ENCODE results near the gene KCTD11. TPM values are rescaled to one million over a fixed set of nuclear protein-coding genes. Genes with fewer than 3 reads are reported as not detected.
A peak's percentile ranks its signal among the peaks of the same experiment; 100 is the strongest.

The KCTD11 gene
- total RNA-seq, result 8.0 and 8.5 TPM in 2 replicates

DNA sequence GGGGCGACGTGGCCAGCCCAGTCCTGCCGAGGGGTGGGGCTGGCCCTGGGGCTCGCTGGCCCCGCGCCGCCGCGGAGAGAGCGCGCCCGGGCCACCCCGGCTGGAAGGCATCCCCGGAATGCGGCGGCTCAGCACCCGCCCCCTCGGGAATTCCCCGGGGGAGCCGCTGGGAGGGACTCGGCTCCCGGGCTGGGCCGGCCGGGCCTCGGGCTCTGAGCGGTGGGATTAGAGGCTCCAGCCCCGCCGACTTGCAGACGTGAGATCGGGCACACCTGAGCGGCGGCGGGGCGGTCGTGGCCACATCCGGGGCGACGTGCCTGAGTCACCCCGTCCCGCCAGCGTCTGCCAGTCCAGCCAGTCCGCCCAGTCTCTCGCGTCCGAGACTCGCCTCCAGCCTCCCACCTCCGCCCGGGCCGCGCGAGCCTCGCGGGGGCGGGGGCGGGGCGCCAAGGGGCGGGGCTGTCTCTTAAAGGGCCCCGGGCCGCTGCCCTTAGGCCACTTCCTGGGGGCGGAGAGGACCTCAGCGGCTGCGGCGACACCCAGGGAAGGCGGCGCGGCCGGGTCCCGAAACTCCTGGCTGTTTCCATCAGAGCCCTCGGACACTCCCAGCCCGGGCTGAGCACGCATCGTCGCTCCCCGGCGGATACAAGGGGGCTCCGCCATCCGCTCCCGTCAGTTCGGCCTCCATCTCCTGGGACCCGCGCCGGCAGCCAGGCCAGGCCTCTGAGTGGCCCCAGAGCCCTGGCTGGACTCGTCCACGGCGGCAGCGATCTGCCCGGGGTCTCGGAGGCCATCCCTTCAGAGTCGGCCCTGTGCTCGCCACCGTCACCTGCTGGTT is at the start of gene KCTD11:
TSS of gene KCTD11 (plus strand) at position 498 of the 838 bp plus-strand sequence.
- Mint-ChIP-seq H3K27ac (peak within 1 kb of the TSS; percentile 87), H3K4me3 (ENCODE audit: low read depth) (peak within 1 kb of the TSS; percentile 90), H3K4me1 (ENCODE audit: low read depth) (peaks cover 32% of the 10 kb centered on the region), H3K27me3 (ENCODE audit: low read depth) (no peaks in the 10 kb centered on the region), H3K36me3 (ENCODE audit: low read depth) (peaks cover 50% of the 10 kb centered on the region), H3K9me3 (no peaks in the 10 kb centered on the region)
- peak; percentile 74 for DNase-seq (ENCODE audit: low spot score)
- intact Hi-C loops (cut with micrococcal nuclease), result loop anchor here (2.0 to 5.0 kb wide), 4 partner anchors 15 to 335 kb away; partner anchors contain the start of genes ACAP1, PLSCR3, TP53 and WRAP53

DNA sequence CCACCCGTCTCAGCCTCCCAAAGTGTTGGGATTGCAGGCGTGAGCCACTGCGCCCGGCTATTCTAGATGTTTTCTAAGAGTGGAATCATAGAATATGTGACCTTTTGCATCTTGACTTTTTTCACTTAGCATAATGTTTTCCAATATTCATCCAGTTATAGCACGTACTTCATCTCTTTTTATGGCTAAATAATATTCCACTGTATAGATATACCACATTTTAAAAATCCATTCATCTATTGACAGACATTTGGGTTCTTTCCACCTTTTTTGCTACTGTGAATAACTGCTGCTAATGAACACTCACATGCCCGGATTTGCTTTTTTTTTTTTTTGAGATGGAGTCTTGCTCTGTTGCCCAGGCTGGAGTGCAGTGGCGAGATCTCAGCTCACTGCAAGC is 47.8 kb upstream of the KCTD11 start:
- peak overlapping the region; percentile 13 for H3K4me3 Mint-ChIP-seq (ENCODE audit: low read depth)

DNA sequence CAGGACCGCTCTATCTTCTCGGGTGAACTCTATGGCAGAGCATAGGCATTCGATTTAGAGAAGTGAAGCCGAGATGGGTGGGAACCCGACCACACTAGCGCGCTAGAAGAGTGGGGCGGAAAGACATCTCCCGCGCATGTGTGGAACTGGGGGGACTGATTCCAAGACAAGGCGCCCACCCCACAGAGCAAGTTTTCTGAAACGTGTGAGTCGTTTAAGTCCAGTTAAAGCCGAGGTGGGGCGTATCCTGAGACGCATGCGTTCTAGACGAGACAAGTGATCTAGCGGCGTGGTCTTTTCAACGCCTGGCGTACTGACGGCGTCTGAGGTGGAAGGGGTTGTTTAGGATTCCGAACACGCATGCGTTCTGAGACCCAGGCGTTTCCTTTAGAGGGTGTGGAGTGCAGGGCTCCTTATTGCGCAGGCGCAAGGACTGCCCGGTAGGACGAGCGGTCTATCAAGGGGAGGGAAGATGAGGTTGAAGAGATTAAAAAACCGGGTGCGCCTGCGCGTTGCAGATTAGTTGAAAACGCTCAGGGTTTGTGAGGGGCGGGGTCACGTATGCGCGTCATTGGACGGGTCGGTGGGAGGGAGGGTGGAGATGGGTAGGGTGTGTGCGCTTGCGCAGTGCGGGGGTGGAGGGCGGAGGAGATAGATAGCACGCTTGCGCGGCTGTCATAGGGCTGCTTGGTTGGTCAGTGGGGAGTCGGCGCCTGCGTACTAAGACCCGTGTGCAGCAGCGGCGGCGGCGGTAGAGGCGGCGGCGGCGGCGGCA is 44.9 kb upstream of the KCTD11 start, which contains the start of gene EIF5A:
TSS of gene EIF5A (plus strand) at position 718 of the 775 bp plus-strand sequence. CDS start 2,008 bp downstream, outside the sequence.
- Mint-ChIP-seq H3K4me1 (ENCODE audit: low read depth) (peaks cover 32% of the 10 kb centered on the region), H3K4me3 (ENCODE audit: low read depth) (peak within 1 kb of the TSS; percentile 94), H3K36me3 (ENCODE audit: low read depth) (peaks cover 36% of the 10 kb centered on the region), H3K27ac (peak within 1 kb of the TSS; percentile 97), H3K27me3 (ENCODE audit: low read depth) (peaks cover under 1% of the 10 kb centered on the region), H3K9me3 (no peaks in the 10 kb centered on the region)
- intact Hi-C loops (cut with micrococcal nuclease), result loop anchor here (1.0 to 5.0 kb wide), 8 partner anchors 13 to 380 kb away; partner anchors contain the start of genes ELP5, FGF11, GABARAP and NEURL4
- peak; percentile 99 for DNase-seq (ENCODE audit: low spot score)

More for the DNA sequence above, 47.8 kb upstream of the KCTD11 start:
- Mint-ChIP-seq H3K27me3 (ENCODE audit: low read depth) (peaks cover 10% of the 10 kb centered on the region), H3K9me3 (no peaks in the 10 kb centered on the region), H3K36me3 (ENCODE audit: low read depth) (peaks cover 8% of the 10 kb centered on the region), H3K4me1 (ENCODE audit: low read depth) (peaks cover 9% of the 10 kb centered on the region), H3K27ac (peak overlapping the region; percentile 28)
- no peak for DNase-seq (ENCODE audit: low spot score)
- intact Hi-C loops (cut with micrococcal nuclease), result no loop called here

DNA sequence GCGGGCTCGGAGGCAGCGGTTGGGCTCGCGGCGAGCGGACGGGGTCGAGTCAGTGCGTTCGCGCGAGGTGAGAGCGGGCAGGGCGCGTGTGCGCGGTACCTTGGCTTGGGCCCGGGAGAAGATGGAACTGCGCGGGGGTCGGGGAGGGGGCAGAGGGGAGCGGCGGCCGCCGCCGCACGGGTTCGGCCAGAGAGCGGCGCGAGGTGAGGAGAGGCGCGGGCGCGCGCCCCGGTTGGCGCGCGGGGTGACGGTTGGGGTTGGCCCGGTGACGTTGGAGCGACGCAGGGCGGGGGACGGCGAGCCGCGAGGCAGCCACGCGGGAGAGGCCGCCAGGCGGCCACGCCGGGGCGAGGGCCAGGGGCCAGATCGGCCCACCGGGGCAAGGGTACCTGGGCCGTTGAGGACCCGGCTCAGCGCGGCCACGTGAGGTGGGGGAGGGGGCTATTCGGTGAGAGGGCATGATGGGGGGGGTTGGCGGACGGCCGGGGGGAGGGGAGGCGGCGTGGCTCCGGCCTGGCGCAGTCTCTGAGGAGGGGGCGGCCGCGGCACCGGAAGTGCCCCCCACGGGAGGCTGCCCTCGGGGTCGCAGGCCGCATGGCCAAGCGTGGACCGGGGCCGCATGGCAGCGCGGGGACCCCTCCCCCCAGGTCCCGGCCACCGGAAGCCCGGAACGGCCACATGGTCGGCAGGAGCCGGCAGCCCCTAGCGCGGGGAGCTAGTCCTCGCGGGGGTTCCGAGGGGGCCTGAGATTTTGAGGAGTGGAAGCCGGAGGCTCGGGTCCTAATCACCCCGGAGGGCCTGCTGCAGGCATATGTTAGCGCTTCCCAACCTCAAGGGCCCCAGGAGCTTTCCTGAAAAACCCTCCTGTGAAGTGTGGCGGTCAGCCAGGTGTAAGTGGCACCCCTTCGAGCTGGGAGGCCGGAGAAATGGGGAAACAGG is 44.0 kb upstream of the KCTD11 start:
- no peaks in the 10 kb centered on the region for H3K27me3 Mint-ChIP-seq (ENCODE audit: low read depth)
- peaks cover 38% of the 10 kb centered on the region for H3K4me1 Mint-ChIP-seq (ENCODE audit: low read depth)
- peak overlapping the region; percentile 97 for H3K27ac Mint-ChIP-seq
- DNase-seq (ENCODE audit: low spot score), result peak; percentile 47
- intact Hi-C loops (cut with micrococcal nuclease), result loop anchor here (1.0 to 5.0 kb wide), 9 partner anchors 14 to 379 kb away; partner anchors contain the start of genes ELP5, FGF11, GABARAP and NEURL4
- H3K4me3 Mint-ChIP-seq (ENCODE audit: low read depth), result peak overlapping the region; percentile 94
- H3K9me3 Mint-ChIP-seq, result no peaks in the 10 kb centered on the region
- peaks cover 45% of the 10 kb centered on the region for H3K36me3 Mint-ChIP-seq (ENCODE audit: low read depth)

DNA sequence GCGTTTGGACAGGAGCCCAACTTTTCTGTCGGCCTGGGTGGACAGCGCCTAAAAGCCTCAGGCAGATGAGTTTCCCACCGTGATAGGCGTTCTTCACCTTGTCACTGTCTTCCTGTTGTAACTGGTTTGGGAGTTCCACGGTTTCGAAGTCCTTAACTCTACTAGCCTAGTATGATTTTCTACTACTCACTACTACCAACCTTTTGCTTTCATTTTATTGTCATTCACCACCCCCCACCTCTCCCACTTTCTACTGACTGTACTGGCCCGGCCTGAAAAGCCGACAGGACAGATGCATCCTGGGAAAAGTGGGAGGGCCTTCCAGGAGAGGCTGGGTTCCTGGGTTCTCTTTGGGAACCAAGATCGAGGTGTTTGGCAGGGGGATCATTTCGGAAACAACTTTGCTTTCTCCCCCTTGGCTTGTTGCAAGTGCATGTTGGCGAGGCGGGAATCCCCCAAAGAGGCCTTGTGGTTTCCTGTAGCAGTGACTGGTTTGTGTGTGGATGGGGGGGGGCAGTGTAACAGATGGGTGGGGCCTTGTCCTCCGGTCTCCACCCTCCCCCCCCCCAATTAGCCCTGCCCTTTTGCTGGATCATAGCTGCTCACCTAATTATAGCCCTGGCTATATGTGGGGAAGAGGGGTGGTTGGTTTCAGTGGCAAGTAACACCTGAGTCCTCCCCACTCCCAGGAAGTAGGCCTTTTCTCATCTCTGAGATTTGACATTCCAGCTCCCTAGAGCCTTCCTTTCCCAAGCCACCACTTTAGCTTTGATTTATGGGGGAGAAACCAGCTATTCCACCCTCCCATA is 43.1 kb upstream of the KCTD11 start:
- Mint-ChIP-seq H3K36me3 (ENCODE audit: low read depth) (peaks cover 54% of the 10 kb centered on the region), H3K4me3 (ENCODE audit: low read depth) (peak overlapping the region; percentile 94), H3K4me1 (ENCODE audit: low read depth) (peaks cover 46% of the 10 kb centered on the region), H3K9me3 (no peaks in the 10 kb centered on the region), H3K27ac (peak overlapping the region; percentile 95), H3K27me3 (ENCODE audit: low read depth) (no peaks in the 10 kb centered on the region)
- intact Hi-C loops (cut with micrococcal nuclease), result loop anchor here (1.0 to 5.0 kb wide), 3 partner anchors 128 to 263 kb away; partner anchors contain the start of genes FGF11, POLR2A and TMEM102
- DNase-seq (ENCODE audit: low spot score), result peak; percentile 80

DNA sequence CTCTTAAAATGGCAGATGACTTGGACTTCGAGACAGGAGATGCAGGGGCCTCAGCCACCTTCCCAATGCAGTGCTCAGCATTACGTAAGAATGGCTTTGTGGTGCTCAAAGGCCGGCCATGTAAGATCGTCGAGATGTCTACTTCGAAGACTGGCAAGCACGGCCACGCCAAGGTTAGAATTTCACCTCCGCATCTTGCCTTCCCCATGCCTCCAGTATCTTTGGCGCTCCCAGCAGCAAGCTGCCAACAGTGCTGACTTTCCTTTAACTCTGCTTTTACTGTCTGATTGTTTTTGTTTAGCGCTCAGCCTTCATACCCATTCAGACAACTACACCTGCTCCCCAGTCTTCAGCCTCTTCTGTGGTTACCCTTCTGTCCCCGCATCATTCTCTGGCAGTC is 42.3 kb upstream of the KCTD11 start:
- no peak for DNase-seq (ENCODE audit: low spot score)
- H3K4me1 Mint-ChIP-seq (ENCODE audit: low read depth), result peaks cover 53% of the 10 kb centered on the region
- H3K36me3 Mint-ChIP-seq (ENCODE audit: low read depth), result peaks cover 61% of the 10 kb centered on the region
- intact Hi-C loops (cut with micrococcal nuclease), result loop anchor here (5.0 kb wide), 2 partner anchors 128 to 263 kb away; partner anchors contain the start of genes FGF11 and TMEM102
- no peaks in the 10 kb centered on the region for H3K27me3 Mint-ChIP-seq (ENCODE audit: low read depth)
- peak overlapping the region; percentile 94 for H3K4me3 Mint-ChIP-seq (ENCODE audit: low read depth)
- H3K27ac Mint-ChIP-seq, result peak overlapping the region; percentile 95
- H3K9me3 Mint-ChIP-seq, result no peaks in the 10 kb centered on the region

DNA sequence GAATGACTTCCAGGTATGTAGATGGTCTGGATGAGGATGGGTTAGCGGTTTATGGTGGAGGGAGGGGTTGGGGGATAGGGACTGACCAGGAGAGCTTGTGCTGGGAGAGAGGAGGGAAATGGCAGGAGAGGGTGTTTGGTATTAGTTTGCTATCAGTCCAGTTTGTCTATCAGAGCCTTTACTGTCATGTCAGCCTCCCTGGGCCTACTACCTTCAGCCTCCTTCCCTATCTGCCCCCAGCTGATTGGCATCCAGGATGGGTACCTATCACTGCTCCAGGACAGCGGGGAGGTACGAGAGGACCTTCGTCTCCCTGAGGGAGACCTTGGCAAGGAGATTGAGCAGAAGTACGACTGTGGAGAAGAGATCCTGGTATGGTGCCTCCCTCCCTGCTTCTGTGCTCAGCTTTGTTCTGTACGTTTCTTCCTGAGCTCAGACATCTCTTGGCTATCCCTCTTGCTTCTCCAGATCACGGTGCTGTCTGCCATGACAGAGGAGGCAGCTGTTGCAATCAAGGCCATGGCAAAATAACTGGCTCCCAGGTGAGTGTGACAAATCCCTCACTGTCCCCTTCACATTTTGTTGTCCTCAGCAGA is 40.8 kb upstream of the KCTD11 start:
- Mint-ChIP-seq H3K27ac (peak overlapping the region; percentile 69), H3K27me3 (ENCODE audit: low read depth) (no peaks in the 10 kb centered on the region), H3K36me3 (ENCODE audit: low read depth) (peaks cover 65% of the 10 kb centered on the region), H3K4me3 (ENCODE audit: low read depth) (peak overlapping the region; percentile 94), H3K9me3 (no peaks in the 10 kb centered on the region), H3K4me1 (ENCODE audit: low read depth) (peaks cover 51% of the 10 kb centered on the region)
- no peak for DNase-seq (ENCODE audit: low spot score)
- intact Hi-C loops (cut with micrococcal nuclease), result no loop called here

DNA sequence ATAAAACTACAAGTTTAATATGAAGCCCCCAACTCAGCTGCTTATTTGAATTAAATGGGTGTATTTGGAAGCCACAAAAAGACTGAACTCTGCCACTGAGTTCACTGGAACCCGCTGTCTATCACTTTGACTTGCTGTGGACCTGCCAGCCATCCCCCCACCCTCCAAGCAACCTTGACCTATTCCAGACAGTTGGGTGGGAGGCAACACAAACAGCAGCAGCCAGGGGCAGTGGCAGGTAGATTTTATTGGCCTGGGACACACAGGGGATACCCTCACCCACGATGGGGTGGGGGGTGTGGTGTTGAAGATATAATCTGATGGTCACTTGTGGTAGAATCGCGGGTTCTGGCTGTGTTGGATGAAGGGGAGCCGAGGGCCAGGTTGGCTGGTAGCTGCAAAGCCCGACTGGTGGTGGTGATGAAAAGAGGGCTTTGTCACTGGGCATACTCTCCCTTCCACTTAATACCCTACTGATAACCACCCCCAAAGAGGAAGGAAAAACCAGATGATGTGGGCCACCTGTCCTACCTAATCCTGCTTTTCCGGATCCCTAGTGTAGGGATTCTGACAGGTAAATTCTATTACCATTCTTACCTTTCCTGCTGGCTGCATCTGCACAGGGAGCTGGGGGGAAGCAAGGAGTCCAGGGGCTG is 39.4 kb upstream of the KCTD11 start:
- Mint-ChIP-seq H3K27me3 (ENCODE audit: low read depth) (no peaks in the 10 kb centered on the region), H3K27ac (no peak overlapping the region), H3K36me3 (ENCODE audit: low read depth) (peaks cover 73% of the 10 kb centered on the region), H3K4me3 (ENCODE audit: low read depth) (peak overlapping the region; percentile 42), H3K4me1 (ENCODE audit: low read depth) (peaks cover 51% of the 10 kb centered on the region), H3K9me3 (no peaks in the 10 kb centered on the region)
- DNase-seq (ENCODE audit: low spot score), result no peak
- intact Hi-C loops (cut with micrococcal nuclease), result no loop called here

DNA sequence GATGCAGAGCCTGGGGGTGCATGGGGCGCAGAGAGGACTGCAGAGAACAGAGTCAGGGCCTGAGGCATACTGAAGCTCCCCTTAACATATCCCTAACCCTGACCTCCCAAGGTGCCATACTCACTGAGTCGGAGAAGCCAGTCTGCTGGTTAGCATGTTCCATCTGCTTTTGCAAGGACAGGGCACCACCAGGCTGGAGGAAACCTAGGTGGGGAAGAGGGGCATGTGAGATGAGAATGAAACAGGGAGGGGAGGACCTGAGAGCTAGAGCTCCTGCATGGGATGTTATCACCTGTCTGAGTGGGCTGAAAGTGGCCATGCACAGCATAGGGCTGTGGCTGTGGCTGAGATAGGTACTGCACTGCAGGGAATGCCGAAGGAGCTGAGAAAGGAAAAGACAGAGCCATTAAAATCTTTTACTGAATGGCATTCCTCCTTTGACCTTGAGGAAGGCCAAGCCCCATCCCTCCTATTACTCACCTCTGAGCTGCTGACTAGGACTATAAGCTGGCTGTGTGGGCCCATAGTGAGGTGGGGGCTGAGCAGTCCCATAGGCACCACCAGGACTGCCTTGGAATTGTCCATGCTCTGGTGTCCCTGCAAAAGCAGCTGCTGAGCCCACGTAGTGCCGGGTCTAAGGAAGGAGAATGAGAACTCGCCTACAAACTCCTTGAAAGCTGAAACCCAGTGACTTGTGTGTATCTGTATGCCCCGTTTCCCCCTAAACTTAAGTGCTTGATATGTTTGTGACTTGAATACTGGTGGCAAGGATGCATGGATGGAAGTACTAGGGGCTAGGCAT is 38.7 kb upstream of the KCTD11 start:
- Mint-ChIP-seq H3K9me3 (no peaks in the 10 kb centered on the region), H3K36me3 (ENCODE audit: low read depth) (peaks cover 78% of the 10 kb centered on the region), H3K27ac (peak overlapping the region; percentile 59), H3K27me3 (ENCODE audit: low read depth) (no peaks in the 10 kb centered on the region), H3K4me1 (ENCODE audit: low read depth) (peaks cover 51% of the 10 kb centered on the region), H3K4me3 (ENCODE audit: low read depth) (peak overlapping the region; percentile 81)
- intact Hi-C loops (cut with micrococcal nuclease), result no loop called here
- DNase-seq (ENCODE audit: low spot score), result no peak

Measured in activated T-helper 2 cell treated with anti-CD3 and anti-CD28 coated beads, Interferon-gamma antibody, Interleukin-2, Interleukin-4, amounts not matched to agents 10 μg/mL and 5 μg/mL and 100 μg/mL, durations not matched to agents 14 hours and 24 hours and 36 hours (primary cell).